PFSK-1 (cell line): Measurements from ENCODE around the gene PIEZO1.

Source experiments
- POLR2AphosphoS5 ChIP-seq: IDR thresholded peaks from 2 replicates; pipeline ENCODE4 v1.6.1; 2012; ENCODE audit warnings: low read depth, mild to moderate bottlenecking, control low read depth, low read length, moderate library complexity
- SIN3A ChIP-seq: IDR thresholded peaks from 2 replicates; pipeline ENCODE4 v1.6.1; 2012; ENCODE audit warnings: mild to moderate bottlenecking, low read length, moderate library complexity, borderline replicate concordance; ENCODE audit not compliant: insufficient read depth
- TAF1 ChIP-seq: IDR thresholded peaks from 2 replicates; pipeline ENCODE4 v1.6.1; 2012; ENCODE audit warnings: low read length, control low read depth, borderline replicate concordance; ENCODE audit not compliant: insufficient read depth

GRCh38 chr16:88775825-88776224 is 9.2 kb downstream of the PIEZO1 start:
- TF ChIP-seq SIN3A (no peak), POLR2AphosphoS5 (no peak), TAF1 (no peak)
